HEK293 (cell line): ENCODE results near the gene ZC2HC1C.

Experiments used
- KLF10 ChIP-seq: fragments of 450-650 bp; IDR thresholded peaks from 2 replicates; pipeline ENCODE4 v1.5.1; 2018; ENCODE audit warnings: missing biosample characterization, mild to moderate bottlenecking, missing genetic modification characterization
- ZNF24 ChIP-seq: fragments of 450-650 bp; formaldehyde crosslinking; IDR thresholded peaks from 2 replicates; pipeline ENCODE4 v1.5.1; 2016; ENCODE audit warnings: missing biosample characterization, missing genetic modification characterization
- ZNF266 ChIP-seq: fragments of 450-650 bp; formaldehyde crosslinking; IDR thresholded peaks from 2 replicates; pipeline ENCODE4 v1.5.1; 2016; ENCODE audit warnings: missing biosample characterization, missing genetic modification characterization, low read depth
- ZNF830 ChIP-seq: fragments of 450-650 bp; IDR thresholded peaks from 2 replicates; pipeline ENCODE4 v1.5.0; 2018; ENCODE audit warnings: missing biosample characterization, missing genetic modification characterization, low read depth, mild to moderate bottlenecking, moderate library complexity
- TF ChIP-seq, protein P1 (sequence below): fragments of 450-650 bp; formaldehyde crosslinking; IDR thresholded peaks from 2 replicates; pipeline ENCODE4 v1.5.1; 2016; ENCODE audit warnings: missing biosample characterization, missing genetic modification characterization

DNA sequence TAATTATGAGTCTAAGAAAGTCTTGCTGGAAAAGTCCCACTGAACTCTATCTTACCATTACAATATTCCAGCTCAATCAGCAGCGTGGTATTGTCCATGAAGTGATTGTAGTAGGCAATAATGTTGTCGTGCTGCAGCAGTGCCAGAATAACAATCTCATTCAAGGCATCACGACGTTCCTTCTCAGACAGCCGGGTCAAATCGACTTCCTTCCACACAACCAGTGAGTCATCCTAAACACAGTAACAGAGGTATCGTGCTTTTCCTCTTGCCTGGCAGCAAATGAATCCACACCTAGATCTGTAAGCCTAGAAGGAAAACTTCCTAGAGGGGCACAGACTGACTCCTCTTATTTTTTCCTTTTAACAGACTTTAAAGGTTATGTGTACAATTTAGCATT, 54.5 kb downstream of the ZC2HC1C start:
- TF ChIP-seq ZNF24 (tag by site-specific recombination) (no peak), ZNF266 (no peak), ZNF830 (no peak), KLF10 (tag by site-specific recombination) (no peak)
- TF ChIP-seq, protein P1, sequence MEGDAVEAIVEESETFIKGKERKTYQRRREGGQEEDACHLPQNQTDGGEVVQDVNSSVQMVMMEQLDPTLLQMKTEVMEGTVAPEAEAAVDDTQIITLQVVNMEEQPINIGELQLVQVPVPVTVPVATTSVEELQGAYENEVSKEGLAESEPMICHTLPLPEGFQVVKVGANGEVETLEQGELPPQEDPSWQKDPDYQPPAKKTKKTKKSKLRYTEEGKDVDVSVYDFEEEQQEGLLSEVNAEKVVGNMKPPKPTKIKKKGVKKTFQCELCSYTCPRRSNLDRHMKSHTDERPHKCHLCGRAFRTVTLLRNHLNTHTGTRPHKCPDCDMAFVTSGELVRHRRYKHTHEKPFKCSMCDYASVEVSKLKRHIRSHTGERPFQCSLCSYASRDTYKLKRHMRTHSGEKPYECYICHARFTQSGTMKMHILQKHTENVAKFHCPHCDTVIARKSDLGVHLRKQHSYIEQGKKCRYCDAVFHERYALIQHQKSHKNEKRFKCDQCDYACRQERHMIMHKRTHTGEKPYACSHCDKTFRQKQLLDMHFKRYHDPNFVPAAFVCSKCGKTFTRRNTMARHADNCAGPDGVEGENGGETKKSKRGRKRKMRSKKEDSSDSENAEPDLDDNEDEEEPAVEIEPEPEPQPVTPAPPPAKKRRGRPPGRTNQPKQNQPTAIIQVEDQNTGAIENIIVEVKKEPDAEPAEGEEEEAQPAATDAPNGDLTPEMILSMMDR (tag by site-specific recombination) = no peak
